Peyer's patch (tissue), 4 donors: Measurements from ENCODE around the gene BTNL9. TPM values are rescaled to one million over a fixed set of nuclear protein-coding genes. Genes with fewer than 3 reads are reported as not detected.
A peak's percentile ranks its signal among the peaks of the same experiment; 100 is the strongest.

ENCODE experiments used
- DNase-seq, 3 donors: peaks; one replicate each; pipeline ENCODE4 v3.0.0-alpha.2; 2017 to 2019
- H3K27ac ChIP-seq, 4 donors: fragments of 200-600 bp; sonication (generic); one replicate each; pipeline ENCODE4 v1.5.1; 2016 to 2019
- H3K27me3 ChIP-seq, 2 donors: fragments of 200-600 bp; sonication (generic); one replicate each; pipeline ENCODE4 v1.5.1; 2019
- H3K36me3 ChIP-seq, 3 donors: fragments of 200-600 bp; sonication (generic); one replicate each; pipeline ENCODE4 v1.5.1; 2016 to 2019
- H3K4me1 ChIP-seq, 4 donors: fragments of 200-600 bp; sonication (generic); one replicate each; pipeline ENCODE4 v1.5.1; 2016 to 2019
- H3K4me3 ChIP-seq, 4 donors: fragments of 200-600 bp; sonication (generic); 1 replicate in 3 of 4; 2 replicates in 1 of 4; pipeline ENCODE4 v1.5.1; 2016 to 2019; ENCODE audit warnings: mild to moderate bottlenecking in 1 of 4
- H3K9me3 ChIP-seq, 4 donors: fragments of 200-600 bp; sonication (generic); one replicate each; pipeline ENCODE4 v1.5.1; 2016 to 2019; ENCODE audit warnings: mild to moderate bottlenecking in 1 of 4
- CTCF ChIP-seq, 6 experiments: fragments of 450-650 bp in 4 of 6; fragments of 200-600 bp in 2 of 6; sonication (generic) in 1 of 6; IDR thresholded peaks; one replicate each; pipeline ENCODE4 v1.5.1; 2017 to 2019; ENCODE audit warnings: antibody characterized with exemption in 6 of 6, mild to moderate bottlenecking in 3 of 6, moderate library complexity in 1 of 6
- POLR2A ChIP-seq, 2 donors: fragments of 450-650 bp; IDR thresholded peaks; one replicate each; pipeline ENCODE4 v1.5.1; 2017; ENCODE audit warnings: antibody characterized with exemption in 2 of 2, mild to moderate bottlenecking in 2 of 2, moderate library complexity in 2 of 2
- small RNA-seq, 2 donors: library from RNA; depleted of rRNA; stranded (forward); fragments of <200 nt; gene quantifications; one replicate each; pipeline ENCODE3, GENCODE V24; 2016
- total RNA-seq, 4 donors: library from RNA; depleted of rRNA; stranded (reverse); fragments of >200 nt; gene quantifications; one replicate each; pipeline ENCODE4 v1.1.0, GENCODE V29; 2016

BTNL9 gene
- total RNA-seq, 4 donors from 2014 or later, result 5.3 to 48.7 (median 8.7) TPM

- Histone ChIP-seq H3K27me3 (no peaks in the 10 kb centered on the region), H3K4me1 (no peaks in the 10 kb centered on the region), H3K4me3 (no peak overlapping the region), H3K9me3 (no peaks in the 10 kb centered on the region), H3K36me3 (no peaks in the 10 kb centered on the region), H3K27ac (no peak overlapping the region)
- peak in 1 of 3 donors; percentile 44 for DNase-seq
- TF ChIP-seq POLR2A (IDR thresholded peaks at IDR 0.05), result no peak
- no peak for TF ChIP-seq CTCF (IDR thresholded peaks at IDR 0.05)
These were observed 68.6 kb downstream of the BTNL9 start for GRCh38 chr5:181108578-181109165.

- Histone ChIP-seq H3K4me3 (no peak overlapping the region), H3K4me1 (no peaks in the 10 kb centered on the region), H3K36me3 (no peaks in the 10 kb centered on the region), H3K27me3 (peaks cover 0 to 2% of the 10 kb centered on the region in 2 donors), H3K9me3 (peaks cover 0 to 3% (median 0%) of the 10 kb centered on the region in 4 donors), H3K27ac (no peak overlapping the region)
- TF ChIP-seq CTCF (IDR thresholded peaks at IDR 0.05), result no peak
- TF ChIP-seq POLR2A (IDR thresholded peaks at IDR 0.05), result no peak
- DNase-seq, result peak in 1 of 3 donors; percentile 41
These were observed 69.5 kb downstream of the BTNL9 start for GRCh38 chr5:181109489-181110013.

- no peak overlapping the region for H3K4me3 ChIP-seq
- DNase-seq, result no peak
- no peak overlapping the region for H3K27ac ChIP-seq
- peaks cover 0 to 8% (median 0%) of the 10 kb centered on the region in 4 donors for H3K9me3 ChIP-seq
- H3K4me1 ChIP-seq, result no peaks in the 10 kb centered on the region
- H3K27me3 ChIP-seq, result peaks cover 0 to 16% of the 10 kb centered on the region in 2 donors
- no peak for TF ChIP-seq CTCF (IDR thresholded peaks at IDR 0.05)
- TF ChIP-seq POLR2A (IDR thresholded peaks at IDR 0.05), result no peak
- H3K36me3 ChIP-seq, result no peaks in the 10 kb centered on the region
These were observed 70.9 kb downstream of the BTNL9 start for GRCh38 chr5:181111010-181111409.

Small RNAs within 50 kb of the gene (small RNA-seq; reads per million reads assigned to genes)
- 0 reads per million in 2 donors for gene MIR8089
- gene RNU6-1036P, result 0 reads per million in 2 donors

Other genes starting within 250 kb of the BTNL9 start
- 100 to 1,000 TPM; 102 to 155 (median 144) TPM for gene MGAT1, start 237.5 kb upstream of the BTNL9 start, total RNA-seq
- gene ZFP62, start 179.0 kb upstream of the BTNL9 start, total RNA-seq, result 10 to 100 TPM; 22.4 to 45.8 (median 36.4) TPM
- 100 to 1,000 TPM in 3 of 4 donors, 1 to 10 TPM in 1; 6.6 to 337 (median 134) TPM for gene BTNL8, start 141.1 kb upstream of the BTNL9 start, total RNA-seq
- 100 to 1,000 TPM in 2 of 4 donors, 10 to 100 TPM in 1, 1 to 10 TPM in 1; 7.4 to 214 (median 110) TPM for gene BTNL3, start 51.4 kb upstream of the BTNL9 start, total RNA-seq
- not detected for gene OR2V1, start 90.9 kb downstream of the BTNL9 start, total RNA-seq
- not detected for gene OR2V2, start 107.3 kb downstream of the BTNL9 start, total RNA-seq
- gene TRIM7, start 164.9 kb downstream of the BTNL9 start, total RNA-seq, result 1 to 10 TPM in 3 of 4 donors, under 1 TPM in 1; 0.88 to 2.6 (median 2.2) TPM
- 10 to 100 TPM; 13.7 to 31.4 (median 21.8) TPM for gene TRIM41, start 183.0 kb downstream of the BTNL9 start, total RNA-seq
- gene RACK1, start 203.6 kb downstream of the BTNL9 start, total RNA-seq, result 1,000 to 10,000 TPM; 1,067 to 1,931 (median 1,321) TPM
- gene TRIM52, start 220.9 kb downstream of the BTNL9 start, total RNA-seq, result 10 to 100 TPM; 15.6 to 23.1 (median 20.3) TPM